Activated CD4-positive, alpha-beta T cell treated with anti-CD3 and anti-CD28 coated beads, Interleukin-2, amount 50 U/mL, for 4 hours (primary cell): ENCODE data around the gene FYB1.
A peak's percentile ranks its signal among the peaks of the same experiment; 100 is the strongest.

Source experiments
- DNase-seq, 2 experiments: peaks; one replicate each; pipeline ENCODE4 v3.0.0-alpha.2; 2020

FYB1 gene

DNA sequence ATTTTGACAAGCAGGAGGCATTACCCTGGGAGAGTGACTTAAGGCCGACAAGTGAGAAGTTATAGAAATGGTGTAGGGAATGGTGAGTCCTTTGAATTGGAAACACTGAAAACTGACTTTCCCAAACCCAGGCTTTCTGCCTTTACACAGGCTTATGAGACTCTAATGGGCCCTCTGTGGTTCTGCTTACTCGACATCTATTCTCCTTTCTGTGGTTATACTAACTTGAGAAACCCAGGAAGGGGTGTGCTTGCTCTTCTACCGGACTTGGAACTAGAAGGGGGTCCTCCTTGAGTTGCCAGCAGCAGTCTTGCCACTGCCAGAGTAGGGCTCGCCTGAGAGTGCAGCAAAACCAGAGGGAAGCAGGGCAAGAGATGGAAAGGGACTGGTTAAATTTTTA, 63.3 kb downstream of the FYB1 start:
- DNase-seq, result no peak

DNA sequence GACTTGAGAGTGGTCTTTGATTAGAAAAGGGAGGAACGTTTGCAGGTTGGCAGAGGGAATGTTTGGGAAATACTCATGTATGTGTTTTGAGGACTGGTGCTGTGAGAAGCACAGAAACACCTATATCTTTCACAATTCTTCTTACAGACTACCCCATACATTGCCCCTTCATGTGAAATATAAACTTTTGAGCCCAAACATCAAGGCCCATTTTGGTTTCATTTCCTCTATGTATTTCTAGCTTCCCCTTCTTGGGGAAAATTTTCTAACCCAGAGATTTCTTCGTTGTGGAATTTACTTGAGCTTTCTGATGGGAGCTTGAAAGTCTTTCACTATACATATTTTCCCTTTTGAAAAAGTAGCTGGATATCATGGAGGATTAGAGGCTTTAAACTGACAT, 67.6 kb downstream of the FYB1 start:
- DNase-seq, result no peak

DNA sequence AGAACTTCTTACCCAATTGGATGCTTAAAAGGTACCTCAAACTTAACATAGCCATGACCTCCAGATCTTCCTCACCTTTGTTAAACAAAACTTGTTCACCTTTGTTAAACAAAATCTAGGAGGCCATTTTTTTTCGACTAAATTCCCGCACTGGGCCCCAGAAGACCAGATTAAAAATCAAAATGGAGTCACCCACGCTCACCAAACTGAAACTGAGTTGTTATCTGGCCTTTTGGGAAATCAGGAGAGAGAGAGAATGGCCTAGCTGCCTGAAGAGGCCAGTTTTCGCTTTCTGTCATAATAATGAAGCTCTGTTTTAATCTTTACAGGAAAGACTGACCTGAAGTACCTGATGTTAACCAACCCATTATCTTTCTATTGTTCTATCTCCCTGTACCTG, 69.4 kb downstream of the FYB1 start:
- no peak for DNase-seq

DNA sequence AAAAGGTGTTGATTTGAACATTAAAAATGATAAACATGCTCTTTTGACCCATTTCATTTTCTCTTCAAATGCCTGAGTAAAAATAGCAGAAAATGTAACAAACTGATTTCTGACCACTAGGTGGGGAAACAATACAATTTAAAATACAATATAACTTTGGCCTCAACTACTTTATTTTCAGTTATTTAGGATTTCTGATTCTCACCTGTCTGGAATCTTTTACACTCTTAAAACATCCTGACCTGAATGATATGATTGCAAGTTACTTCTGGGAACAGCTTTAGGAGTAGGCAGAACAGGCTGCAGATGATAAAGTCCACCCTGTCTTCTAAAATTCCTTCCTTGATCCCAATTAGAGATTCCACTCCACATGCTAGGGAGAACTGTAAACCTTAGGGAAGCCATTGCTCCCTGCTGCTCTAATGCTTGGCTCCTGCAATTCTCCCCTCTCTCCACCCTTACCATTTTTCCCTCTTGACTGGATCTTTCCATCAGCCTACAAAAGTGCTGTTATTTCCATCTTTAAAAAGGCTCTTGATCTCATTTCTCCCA, 70.3 kb downstream of the FYB1 start:
- DNase-seq, result no peak

DNA sequence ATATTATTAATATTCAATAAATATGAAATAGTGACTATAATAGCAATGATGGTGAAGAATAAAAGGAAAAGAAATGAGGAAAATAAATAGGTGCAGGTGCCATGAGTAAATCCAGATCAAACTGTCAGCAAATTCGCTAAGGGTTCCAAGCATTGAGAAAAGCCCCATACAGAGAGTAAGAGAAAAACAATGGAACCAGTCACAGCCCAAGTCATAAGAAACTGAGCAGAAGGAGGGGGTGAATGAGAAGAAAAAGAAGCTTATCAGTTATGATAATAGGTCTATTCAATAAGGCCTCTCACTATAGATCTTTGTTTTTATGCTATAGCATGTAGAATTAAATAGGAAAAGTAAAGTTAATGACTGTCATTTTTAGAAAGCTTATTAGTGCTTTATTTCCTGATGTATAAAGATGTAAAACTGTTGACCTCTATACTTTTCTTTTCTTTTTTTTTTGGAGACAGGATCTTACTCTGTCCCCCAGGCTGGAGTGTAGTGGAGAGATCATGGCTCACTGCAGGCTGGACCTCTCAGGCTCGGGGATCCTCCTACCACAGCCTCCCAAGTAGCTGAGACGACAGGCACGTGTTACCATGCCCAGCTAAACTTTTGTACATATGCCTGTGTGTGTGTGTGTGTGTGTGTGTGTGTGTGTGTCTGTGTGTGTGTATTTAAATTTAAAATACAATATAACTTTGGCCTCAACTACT, 72.4 kb downstream of the FYB1 start:
- no peak for DNase-seq

DNA sequence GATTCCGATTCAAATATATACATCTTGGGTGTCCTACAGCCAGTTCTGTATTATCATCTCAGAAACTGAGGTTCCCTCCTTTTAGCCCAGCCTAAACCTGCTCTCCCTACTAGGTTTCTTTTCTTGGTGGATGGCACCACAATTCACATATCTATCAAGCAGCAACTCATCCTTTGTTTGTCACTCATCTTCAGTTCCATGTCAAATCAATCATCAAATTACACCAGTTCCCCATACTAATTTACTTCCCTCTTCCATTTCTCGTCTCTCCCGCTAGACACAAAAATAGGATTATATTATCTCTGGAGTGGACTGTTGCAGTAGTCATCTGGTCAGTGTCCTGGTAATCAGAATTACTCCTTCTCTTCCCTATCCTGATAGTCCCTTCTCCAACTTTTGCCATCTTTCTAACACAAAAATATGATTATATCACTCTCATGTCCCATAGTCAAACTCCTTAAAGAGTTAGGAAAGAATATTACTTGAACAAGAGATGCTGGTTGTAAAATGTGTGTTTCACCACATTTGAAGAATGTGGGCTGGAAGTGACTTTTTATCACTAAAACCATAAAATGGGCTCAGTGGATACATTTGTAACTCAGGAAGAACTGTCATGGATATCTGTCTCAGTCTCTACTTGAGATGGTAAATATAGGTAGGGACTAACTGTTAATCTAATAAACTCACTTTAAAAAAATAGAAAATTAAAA, 76.1 kb downstream of the FYB1 start:
- no peak for DNase-seq

DNA sequence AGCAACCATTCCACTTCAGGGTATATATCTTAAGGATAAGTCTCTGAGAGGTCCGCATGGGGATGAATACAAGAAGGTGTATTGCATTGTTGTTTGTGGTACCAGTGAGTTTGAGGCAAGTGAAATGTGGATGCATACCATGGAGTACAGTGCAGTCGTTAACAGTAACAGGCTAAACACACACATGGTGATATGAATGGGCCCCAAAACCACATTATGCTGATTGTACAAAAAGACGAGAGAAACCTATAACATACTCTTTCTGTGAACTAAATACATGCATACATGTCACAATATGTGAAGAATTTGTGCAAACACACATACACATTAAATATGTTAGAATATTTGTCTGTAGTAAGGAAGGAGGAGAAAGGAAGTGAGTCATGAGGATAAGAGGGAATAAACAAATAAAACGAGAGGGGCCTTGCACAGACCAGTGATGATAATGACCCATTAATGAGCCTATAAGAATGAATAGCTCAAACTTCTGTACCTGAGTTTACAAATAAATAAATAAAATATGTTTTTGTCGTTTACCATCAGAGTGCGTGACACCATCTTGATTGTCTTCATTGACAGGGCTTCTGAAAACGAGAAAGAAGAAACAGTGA, 78.7 kb downstream of the FYB1 start:
- no peak for DNase-seq

GRCh38 chr5:39138892-39139291, 80.5 kb downstream of the FYB1 start:
- DNase-seq, result no peak

DNA sequence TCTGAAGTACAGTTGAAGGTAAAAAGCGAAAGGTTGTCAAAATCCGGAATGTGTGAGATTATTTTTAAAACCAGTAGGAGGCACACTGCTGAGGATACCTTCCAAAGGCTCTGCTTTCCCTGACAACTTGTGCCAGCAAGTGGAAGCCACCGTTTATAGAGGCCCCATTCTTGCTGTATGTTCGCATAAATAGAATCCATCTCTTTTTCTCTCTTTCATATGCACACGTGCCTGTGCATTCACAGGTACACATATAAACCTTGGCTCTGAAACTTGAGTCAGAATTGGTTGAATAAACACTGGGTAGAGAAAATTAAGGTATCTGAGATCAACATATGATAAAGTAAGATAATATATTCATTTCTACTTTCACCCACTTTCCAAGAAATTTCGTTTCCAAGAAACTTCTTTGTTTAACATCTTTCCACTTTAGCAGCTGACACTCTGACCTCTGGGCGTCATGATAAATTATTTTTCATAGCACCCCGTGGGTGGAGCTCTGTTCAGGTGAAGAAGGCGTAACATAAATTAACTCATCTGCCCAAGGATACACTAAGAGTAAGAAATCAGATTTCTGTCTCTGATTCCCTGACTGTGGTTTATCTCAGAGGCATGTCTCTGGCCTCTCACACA, 81.4 kb downstream of the FYB1 start:
- DNase-seq, result peak; percentile 19 to 35

DNA sequence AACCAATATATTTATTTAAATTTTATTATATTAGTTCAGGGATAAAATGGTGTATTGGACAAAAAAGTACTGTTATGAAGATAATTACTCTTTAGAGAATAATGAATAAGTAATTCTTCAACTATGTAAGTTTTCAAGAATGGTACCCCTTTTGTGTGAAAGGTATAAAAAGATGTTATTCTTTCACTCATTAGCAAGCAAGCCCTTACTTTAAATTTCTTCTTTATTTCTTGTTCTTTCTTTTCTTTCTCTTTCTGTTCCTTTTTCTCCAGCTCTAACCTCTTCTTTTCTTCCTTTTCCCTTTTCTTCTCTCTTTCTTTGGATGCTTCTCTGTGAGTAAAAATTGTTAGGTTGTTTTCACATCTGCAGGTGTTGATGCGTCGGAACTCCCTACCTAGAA, 82.0 kb downstream of the FYB1 start:
- DNase-seq, result no peak

DNA sequence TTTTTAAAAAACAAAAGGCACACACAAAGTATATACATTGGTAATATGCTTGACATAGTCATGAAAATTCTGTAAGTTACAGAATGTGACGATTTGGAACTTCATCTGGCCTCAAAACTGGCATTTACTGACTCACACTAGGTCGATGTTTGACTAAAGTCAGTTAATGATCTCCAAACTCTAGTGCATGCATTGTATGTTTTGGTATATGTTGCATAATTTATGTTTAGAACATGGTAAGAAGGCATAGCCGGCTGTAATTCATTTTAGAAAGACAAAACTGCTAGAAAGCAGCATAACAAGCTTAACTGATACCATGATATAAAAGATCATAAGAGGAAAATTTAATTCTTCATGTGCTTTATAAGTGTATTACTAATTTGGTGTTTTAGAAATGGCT, 86.6 kb downstream of the FYB1 start:
- DNase-seq, result no peak

DNA sequence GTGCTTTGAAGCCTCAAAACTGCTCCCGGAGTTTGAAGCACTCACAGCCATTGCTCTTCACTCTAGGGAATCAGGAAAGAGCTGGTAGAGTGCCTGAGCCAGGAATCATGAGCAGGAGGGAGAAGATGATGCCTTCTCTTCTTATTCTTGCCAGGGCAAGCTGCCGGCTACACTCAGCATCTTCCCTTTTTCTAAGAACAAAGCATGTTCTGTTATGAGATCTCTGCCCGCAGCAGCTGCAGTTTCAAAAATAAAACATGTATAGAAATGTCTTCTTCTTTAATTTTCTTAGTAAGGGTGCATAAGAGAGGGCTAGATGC, 87.3 kb downstream of the FYB1 start:
- DNase-seq, result no peak

- DNase-seq, result no peak
Observed at GRCh38 chr5:39131210-39132127, 87.9 kb downstream of the FYB1 start.

DNA sequence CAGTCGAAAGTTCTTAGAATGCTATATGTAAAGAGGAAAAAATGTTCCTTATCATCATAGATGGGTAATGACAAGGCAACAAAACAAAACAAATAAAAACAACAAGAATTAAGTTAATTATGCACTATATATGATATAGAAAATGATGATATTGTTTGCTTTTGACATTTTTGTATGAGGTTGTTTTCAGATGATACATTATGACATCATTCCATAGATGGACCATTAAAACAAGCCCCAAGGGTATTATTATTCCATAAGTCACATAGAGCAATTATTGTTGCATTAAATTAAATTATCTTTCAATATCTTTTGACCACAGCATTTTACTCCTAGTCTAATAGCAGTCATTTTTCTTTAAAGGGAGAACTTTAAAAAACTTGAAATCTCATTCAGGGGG, 88.6 kb downstream of the FYB1 start:
- DNase-seq, result no peak

DNA sequence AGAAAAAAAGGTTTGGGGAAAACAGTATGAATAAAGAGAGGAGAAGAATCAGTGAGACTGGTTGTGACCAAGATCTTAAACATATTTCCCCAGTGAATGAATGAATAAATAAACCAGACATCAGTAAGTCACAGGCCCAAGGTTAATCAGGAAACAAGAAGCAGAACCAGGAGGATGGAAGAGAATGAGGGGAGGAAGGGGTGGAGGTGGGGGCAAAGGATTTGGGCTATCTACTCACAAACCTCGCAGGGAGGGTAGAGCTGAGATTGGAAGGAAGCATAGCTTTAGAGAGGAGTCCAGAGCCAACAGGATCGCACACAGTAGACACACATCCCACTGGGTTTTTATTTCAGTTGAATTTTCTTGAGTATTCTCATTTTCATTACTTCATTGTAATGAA, 97.4 kb downstream of the FYB1 start:
- DNase-seq, result no peak

DNA sequence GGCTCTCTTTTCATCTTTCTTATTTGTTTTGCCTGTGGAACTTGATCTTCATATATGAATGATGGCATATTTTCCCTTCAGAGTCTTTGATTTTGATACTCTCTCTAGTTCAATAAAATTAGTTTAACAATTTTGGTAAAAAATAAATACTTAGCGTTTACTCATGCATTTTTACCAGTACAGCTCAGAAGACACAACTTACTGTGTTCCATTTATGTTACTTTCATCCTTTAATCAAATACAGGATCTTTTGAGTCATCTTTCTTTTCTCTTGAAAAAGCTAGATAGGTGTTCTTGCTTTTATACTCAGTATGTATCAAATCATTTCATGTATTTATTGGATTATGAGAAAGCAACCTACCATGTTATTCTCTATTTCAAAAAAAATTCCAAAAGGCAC, 98.0 kb downstream of the FYB1 start:
- DNase-seq, result no peak

GRCh38 chr5:39120052-39120420, 99.3 kb downstream of the FYB1 start:
- DNase-seq, result no peak

DNA sequence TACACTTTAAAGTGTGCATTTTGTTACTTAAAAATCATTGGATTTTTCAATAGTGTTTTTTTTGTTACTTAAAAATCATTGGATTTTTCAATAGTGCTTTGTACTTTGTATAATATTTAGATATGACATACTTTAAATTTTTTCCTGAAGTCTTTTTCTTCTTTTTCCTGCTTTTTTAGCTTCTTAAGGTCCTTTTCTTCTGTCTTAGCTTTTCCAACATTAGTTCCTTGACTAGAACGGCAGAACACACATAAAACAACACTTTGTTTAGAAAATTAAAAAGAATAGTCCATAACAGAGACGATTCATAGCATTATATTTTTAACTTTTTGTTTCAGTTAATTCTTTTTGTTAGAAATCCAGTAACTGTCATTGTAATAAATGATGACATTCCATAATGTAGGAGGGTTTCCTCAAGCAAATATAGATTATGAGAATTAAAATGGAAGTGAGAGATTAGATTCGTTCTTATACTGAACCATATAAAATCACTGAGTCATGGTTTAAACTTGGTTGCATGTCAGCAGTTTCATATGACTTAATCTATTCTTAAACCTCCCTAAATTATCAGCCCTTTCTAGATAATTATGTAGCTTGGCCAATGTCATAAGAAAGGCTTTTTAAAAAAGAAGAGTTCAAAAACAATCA, 99.8 kb downstream of the FYB1 start:
- DNase-seq, result no peak

DNA sequence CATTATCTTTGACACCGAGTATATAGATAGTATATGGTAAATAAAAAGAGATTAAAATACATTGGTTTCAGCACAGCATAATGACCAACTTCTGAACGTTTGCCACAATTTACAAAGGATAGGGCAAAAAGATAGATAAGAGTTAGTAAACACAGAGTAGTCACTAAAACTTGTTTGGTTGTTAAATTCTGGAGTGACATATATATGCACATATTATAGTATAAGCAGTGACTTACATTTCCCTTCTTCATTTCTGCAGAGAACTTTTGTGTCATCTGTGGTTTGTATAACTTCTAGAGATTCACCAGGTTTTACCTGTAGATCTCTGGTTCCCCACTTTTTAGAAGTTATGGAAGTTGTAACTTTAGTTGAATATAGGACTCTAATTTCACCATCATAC, 100.7 kb downstream of the FYB1 start:
- DNase-seq, result no peak

DNA sequence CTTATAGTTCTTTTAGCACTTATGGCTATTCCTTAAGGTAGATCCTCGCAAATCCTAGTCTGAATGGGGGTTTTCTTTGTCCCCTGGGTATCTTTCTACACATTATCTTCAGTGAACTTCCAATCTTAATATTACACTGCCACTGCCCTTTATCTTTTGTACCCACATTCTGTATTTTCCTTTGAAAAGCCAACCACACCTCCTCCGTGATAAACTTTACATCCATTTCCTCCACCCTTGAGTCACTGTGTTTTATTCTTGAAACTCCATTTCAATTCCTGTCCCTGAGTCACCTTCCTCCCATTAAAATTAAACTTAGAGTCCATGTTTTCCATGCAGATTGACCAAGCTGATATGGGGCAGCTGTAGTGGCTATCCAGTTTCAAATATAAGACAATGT, 102.0 kb downstream of the FYB1 start:
- no peak for DNase-seq

- DNase-seq, result no peak
Observed at GRCh38 chr5:39116344-39117170, 102.8 kb downstream of the FYB1 start.
